GM12878 (cell line): ENCODE results near the gene MARS1. TPM values are rescaled to one million over a fixed set of nuclear protein-coding genes. Genes with fewer than 3 reads are reported as not detected.
"Not testable (repeated sequence)": the region's sequence is repeated elsewhere in the genome, so short reads cannot be mapped to it uniquely, and the experiment has no call there.

Experiments used
- ATAC-seq: fragments of 200-7000 bp; cut with Tn5 transposase; 3 replicates; pipeline ENCODE4 v1.9.1; 2020; ENCODE audit warnings: mild to moderate bottlenecking, moderate library complexity
- BruUV-seq: library from RNA; stranded (reverse); fragments of 400-500 nt; replicated peaks from 2 replicates; lab custom pipeline; 2021; lab: Mats Ljungman, UMichigan
- CTCF ChIA-PET: fragments of 300-600 bp; sonication (Branson Sonifier 250); formaldehyde crosslinking; extraction: SDS; loops from one replicate; lab custom pipeline; 2021; ENCODE audit warnings: inconsistent platforms; lab: Yijun Ruan, JAX
- POLR2A ChIA-PET: fragments of 350-600 bp; formaldehyde crosslinking; extraction: SDS; loops from one replicate; lab custom pipeline; 2021; ENCODE audit warnings: inconsistent platforms; lab: Charles Lee
- RAD21 ChIA-PET: fragments of 300-600 bp; sonication (Branson Sonifier 250); formaldehyde crosslinking; loops from one replicate; lab custom pipeline; 2023; ENCODE audit warnings: antibody characterized with exemption; ENCODE audit not compliant: unreplicated experiment; lab: Charles Lee
- SMC1A ChIA-PET: fragments of 300-600 bp; sonication (Branson Sonifier 250); formaldehyde crosslinking; loops from one replicate; lab custom pipeline; 2023; ENCODE audit not compliant: unreplicated experiment, uncharacterized antibody; lab: Charles Lee
- DNase-seq: peaks from one replicate; pipeline ENCODE4 v3.0.0-alpha.2; 2011; ENCODE audit warnings: low read depth, low spot score
- FAIRE-seq: peaks from 3 replicates; lab custom pipeline; 2011; peaks lifted over from hg19 to GRCh38; lab: Jason Lieb, UNC
- H2AFZ ChIP-seq: 2 replicates; pipeline ENCODE4 v1.6.0; 2011; ENCODE audit warnings: low read depth, low read length, control low read depth; ENCODE audit not compliant: control insufficient read depth
- H3K27ac ChIP-seq: 2 replicates; pipeline ENCODE4 v1.5.1; 2011; ENCODE audit warnings: control low read depth; ENCODE audit not compliant: control insufficient read depth, insufficient read depth
- H3K27me3 ChIP-seq, 2 experiments: replicated peaks in 1 of 2; 2 replicates each; pipeline versions ENCODE4 v1.6.0 to v1.6.1; 2011; ENCODE audit warnings: low read length in 1 of 2; ENCODE audit not compliant: control insufficient read depth in 2 of 2, insufficient read depth in 2 of 2
- H3K36me3 ChIP-seq, 2 experiments: 2 replicates each; pipeline ENCODE4 v1.5.1; 2011; ENCODE audit warnings: low read length in 1 of 2; ENCODE audit not compliant: control insufficient read depth in 2 of 2, insufficient read depth in 2 of 2
- H3K4me1 ChIP-seq: 2 replicates; pipeline ENCODE4 v1.6.1; 2011; ENCODE audit warnings: mild to moderate bottlenecking, low read length, moderate library complexity, mixed read lengths; ENCODE audit not compliant: control insufficient read depth, insufficient read depth
- H3K4me2 ChIP-seq: 2 replicates; pipeline ENCODE4 v1.6.0; 2011; ENCODE audit warnings: control low read depth; ENCODE audit not compliant: control insufficient read depth, insufficient read depth
- H3K4me3 ChIP-seq: fragments of 200-600 bp; sonication (generic); 2 replicates; pipeline ENCODE4 v1.5.1; 2016
- H3K79me2 ChIP-seq: 2 replicates; pipeline ENCODE4 v1.6.0; 2011; ENCODE audit warnings: low read length; ENCODE audit not compliant: control insufficient read depth, insufficient read depth
- H3K9ac ChIP-seq: 2 replicates; pipeline ENCODE4 v1.8.0; 2011; ENCODE audit warnings: low read length, control low read depth, mixed read lengths; ENCODE audit not compliant: control insufficient read depth, insufficient read depth
- H3K9me3 ChIP-seq: replicated peaks from 3 replicates; pipeline ENCODE4 v1.5.1; 2011; ENCODE audit warnings: mild to moderate bottlenecking, low read length; ENCODE audit not compliant: control insufficient read depth, insufficient read depth
- H4K20me1 ChIP-seq: 2 replicates; pipeline ENCODE4 v1.6.0; 2011; ENCODE audit not compliant: control insufficient read depth, insufficient read depth
- CREM ChIP-seq: IDR thresholded peaks from 2 replicates; pipeline ENCODE4 v1.6.1; 2014; ENCODE audit warnings: antibody characterized with exemption, low read depth
- NR2C2 ChIP-seq: IDR thresholded peaks from 2 replicates; pipeline ENCODE4 v1.6.1; 2011; ENCODE audit warnings: borderline replicate concordance, low read depth; ENCODE audit not compliant: control insufficient read depth, insufficient read length
- PML ChIP-seq: IDR thresholded peaks from 2 replicates; pipeline ENCODE4 v1.6.1; 2012; ENCODE audit warnings: low read length, inconsistent platforms
- SIN3A ChIP-seq: IDR thresholded peaks from 2 replicates; pipeline ENCODE4 v1.6.1; 2012; ENCODE audit warnings: low read depth, low read length, improper control_type of control experiment
- SMARCA5 ChIP-seq: fragments of 450-650 bp; IDR thresholded peaks from 2 replicates; pipeline ENCODE4 v1.6.1; 2017; ENCODE audit warnings: mild to moderate bottlenecking
- TBL1XR1 ChIP-seq: IDR thresholded peaks from 2 replicates; pipeline ENCODE4 v1.6.1; 2012; ENCODE audit warnings: low read depth, low read length, improper control_type of control experiment
- WGBS: methylation state at CpG from one replicate; pipeline ENCODE4 v1.1.6; 2016; ENCODE audit warnings: low lambda C conversion rate; ENCODE audit not compliant: insufficient replicate concordance, insufficient coverage; ENCODE audit errors: missing lambda C conversion rate; 5-methylcytosine and 5-hydroxymethylcytosine counted together
- in situ Hi-C: fragments of 300-500 bp; cut with MboI; formaldehyde crosslinking; loops from 9 replicates; pipeline ENCODE4 v1.14.3; 2018; ENCODE audit warnings: mixed read lengths
- intact Hi-C: fragments of 100-400 bp; cut with micrococcal nuclease; formaldehyde crosslinking; loops from one replicate; pipeline ENCODE4 v1.14.2; 2022; ENCODE audit not compliant: unreplicated experiment
- polyA plus RNA-seq, 11 experiments: library from polyadenylated mRNA; depleted of rRNA in 4 of 11; unstranded in 6 of 11; stranded (reverse) in 5 of 11; fragments of >200 nt; fragmentation: Nextera tagmentation in 4 of 11; fragmentation: Illumina TruSeq in 1 of 11; extraction: Ambion mirVana in 4 of 11; extraction: Trizol in 1 of 11; gene quantifications; 1 replicate in 1 of 11; 2 replicates in 10 of 11; pipeline versions ENCODE4 v1.2.1 to v1.2.3, GENCODE V29; 2011 to 2016; ENCODE audit warnings: inconsistent platforms in 2 of 11, missing spikeins in 2 of 11, low read depth in 1 of 11
- total RNA-seq, 4 experiments: library from RNA; depleted of rRNA in 3 of 4; stranded (reverse); fragments of >200 nt in 3 of 4; fragmentation: Illumina TruSeq in 1 of 4; extraction: Trizol in 1 of 4; gene quantifications; 2 replicates each; pipeline versions ENCODE4 v1.2.1 to v1.2.3, GENCODE V29; 2013 to 2021

Gene MARS1
- total and polyA plus RNA-seq, 10 of the 15 experiments (the other 5 are each of a cell fraction or from before 2014, with no cell fraction given): 72.3 to 270 (median 153) TPM

DNA sequence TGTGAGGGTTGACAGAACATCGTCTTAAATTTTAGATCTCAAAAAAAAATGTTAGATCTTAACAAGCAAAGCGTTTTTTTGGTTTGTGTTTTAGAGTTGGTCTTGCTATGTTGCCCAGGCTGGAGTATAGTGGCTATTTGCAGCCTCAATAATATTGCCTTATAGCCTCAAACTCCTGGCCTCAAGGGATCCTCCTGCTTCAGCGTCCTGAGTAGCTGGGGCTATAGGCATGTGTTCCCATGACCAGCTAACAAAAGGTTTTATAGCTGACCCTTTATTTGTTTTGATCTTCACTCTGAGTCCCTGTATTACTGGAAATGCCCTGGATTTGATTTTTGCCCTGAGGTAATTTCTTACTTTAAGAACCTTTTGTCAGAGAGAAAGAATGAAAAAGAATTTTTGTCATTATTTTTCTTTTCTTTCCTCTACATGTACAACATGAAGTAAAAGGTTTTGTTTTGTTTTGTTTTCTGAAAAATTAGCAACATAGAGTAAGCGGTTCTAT lies 48.1 kb upstream of the MARS1 start:
- no TSS peak for BruUV-seq
- CTCF ChIA-PET: no interaction called here
- no peaks in the 10 kb centered on the region for H3K36me3 ChIP-seq
- H3K27ac ChIP-seq: no peak overlapping the region
- no peak overlapping the region for H3K4me3 ChIP-seq
- H3K27me3 ChIP-seq: no peaks in the 10 kb centered on the region
- no peak overlapping the region for H3K4me2 ChIP-seq
- WGBS: 54% methylated on average over 4 of the region's 4 CpGs
- no peaks in the 10 kb centered on the region for H3K79me2 ChIP-seq
- H3K9me3 ChIP-seq: no peaks in the 10 kb centered on the region; the same call in 1 of the 3 replicates
- H3K9ac ChIP-seq: no peak overlapping the region
- SMC1A ChIA-PET: no interaction called here
- intact Hi-C loops (no loop called here), in situ Hi-C loops (no loop called here)
- H3K4me1 ChIP-seq: no peaks in the 10 kb centered on the region
- FAIRE-seq: no peak
- POLR2A ChIA-PET: interaction anchor here (0.8 kb wide), 1 partner anchor 13 kb away, joined by 3 read pairs; no protein-coding TSS in a partner anchor
- DNase-seq: no peak
- RAD21 ChIA-PET: no interaction called here
- ATAC-seq: no peak
- no peaks in the 10 kb centered on the region for H4K20me1 ChIP-seq
- no peak overlapping the region for H2AFZ ChIP-seq
- TF ChIP-seq CREM (no peak), NR2C2 (no peak), SIN3A (no peak), SMARCA5 (no peak), PML (no peak), TBL1XR1 (no peak)

DNA sequence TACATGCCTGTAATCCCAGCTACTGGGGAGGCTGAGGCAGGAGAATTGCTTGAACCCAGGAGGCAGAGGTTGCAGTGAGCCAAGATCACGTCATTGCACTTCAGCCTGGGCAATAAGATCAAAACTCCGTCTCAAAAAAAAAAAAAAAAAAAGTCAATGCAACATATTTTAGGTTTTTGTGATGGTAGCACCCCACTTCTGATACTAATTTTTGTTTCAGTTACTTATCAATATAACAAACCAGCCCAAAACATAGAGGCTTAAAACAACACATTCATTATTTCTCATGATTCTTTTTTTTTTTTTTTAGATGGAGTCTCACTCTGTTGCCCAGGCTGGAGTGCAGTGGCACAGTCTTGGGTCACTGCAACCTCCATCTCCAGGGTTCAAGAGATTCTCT lies 46.5 kb upstream of the MARS1 start:
- FAIRE-seq, intact Hi-C loops, H3K27ac ChIP-seq, DNase-seq, H3K9me3 ChIP-seq, H4K20me1 ChIP-seq, H3K9ac ChIP-seq, RAD21 ChIA-PET, H3K4me2 ChIP-seq, H3K79me2 ChIP-seq, H3K4me1 ChIP-seq, in situ Hi-C loops, ATAC-seq, H3K36me3 ChIP-seq, H2AFZ ChIP-seq, BruUV-seq, H3K27me3 ChIP-seq, H3K4me3 ChIP-seq: not testable (repeated sequence)
- WGBS: 0% methylated on average over 1 of the region's 2 CpGs
- ChIA-PET SMC1A (interaction anchor here (2.0 kb wide), 1 partner anchor 11 kb away, joined by 7 read pairs; no protein-coding TSS in a partner anchor), CTCF (interaction anchor here (6.3 kb wide), 1 partner anchor 13 kb away, joined by 49 read pairs; the partner anchor contains the start of gene INHBE), POLR2A (interaction anchor here (1.0 kb wide), 1 partner anchor 11 kb away, joined by 3 read pairs; no protein-coding TSS in a partner anchor)
